Measurements from ENCODE around the gene LRRC4C.

LRRC4C gene

GRCh38 chr11:40421208-40421981, 1038.1 kb downstream of the LRRC4C start:
- DNase-seq: no peak

- no peak for DNase-seq
These were observed 1041.8 kb downstream of the LRRC4C start for GRCh38 chr11:40417627-40418026.

- no peak for DNase-seq
These were observed 1052.1 kb downstream of the LRRC4C start for GRCh38 chr11:40407355-40407754.

GRCh38 chr11:40405614-40406013, 1053.8 kb downstream of the LRRC4C start:
- no peak for DNase-seq

- no peak for DNase-seq
These were observed 1056.1 kb downstream of the LRRC4C start for GRCh38 chr11:40403321-40403720.

GRCh38 chr11:40401132-40401853, 1058.2 kb downstream of the LRRC4C start:
- no peak for DNase-seq

GRCh38 chr11:40397141-40397540, 1062.3 kb downstream of the LRRC4C start:
- DNase-seq: no peak

- DNase-seq: no peak
These were observed 1065.9 kb downstream of the LRRC4C start for GRCh38 chr11:40393511-40393910.

- DNase-seq: no peak
These were observed 1067.8 kb downstream of the LRRC4C start for GRCh38 chr11:40391679-40392078.

GRCh38 chr11:40388097-40388818, 1071.2 kb downstream of the LRRC4C start:
- no peak for DNase-seq

- no peak for DNase-seq
These were observed 1072.0 kb downstream of the LRRC4C start for GRCh38 chr11:40387240-40387980.

GRCh38 chr11:40384991-40385390, 1074.5 kb downstream of the LRRC4C start:
- DNase-seq: no peak

GRCh38 chr11:40381481-40381880, 1078.0 kb downstream of the LRRC4C start:
- DNase-seq: no peak

- DNase-seq: no peak
These were observed 1078.6 kb downstream of the LRRC4C start for GRCh38 chr11:40380835-40381234.

- DNase-seq: no peak
These were observed 1083.1 kb downstream of the LRRC4C start for GRCh38 chr11:40376331-40376730.

GRCh38 chr11:40370821-40371616, 1088.4 kb downstream of the LRRC4C start:
- DNase-seq: no peak

GRCh38 chr11:40360206-40360798, 1099.2 kb downstream of the LRRC4C start:
- no peak for DNase-seq

GRCh38 chr11:40354121-40354520, 1105.3 kb downstream of the LRRC4C start:
- no peak for DNase-seq

- no peak for DNase-seq
These were observed 1118.5 kb downstream of the LRRC4C start for GRCh38 chr11:40340911-40341310.

- no peak for DNase-seq
These were observed 1120.7 kb downstream of the LRRC4C start for GRCh38 chr11:40338739-40339138.

GRCh38 chr11:40338062-40338461, 1121.4 kb downstream of the LRRC4C start:
- DNase-seq: no peak

- no peak for DNase-seq
These were observed 1122.3 kb downstream of the LRRC4C start for GRCh38 chr11:40337118-40337517.
